ENCODE data around the gene AREG.

DNA sequence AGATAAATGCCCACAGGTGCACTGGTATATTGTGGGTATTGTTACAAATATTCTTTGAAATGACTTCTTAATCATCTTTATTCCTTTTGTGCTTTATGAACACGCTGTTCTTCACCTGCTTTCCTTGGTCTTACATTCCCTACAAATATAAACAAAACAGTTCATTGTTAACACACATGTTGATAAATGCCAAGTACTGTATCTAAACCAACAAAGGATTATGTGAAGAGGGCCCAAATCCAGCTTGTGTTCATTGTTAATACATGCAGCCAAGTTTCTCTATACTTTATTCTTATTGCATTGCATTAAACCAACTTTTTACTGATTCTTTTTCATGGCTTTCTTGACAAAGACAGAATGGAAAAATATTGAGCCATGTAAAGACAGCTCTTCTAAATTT, 42.8 kb downstream of the AREG start:
- TF ChIP-seq SP1 (IDR thresholded peaks at IDR 0.05) (no peak), LEF1 (IDR thresholded peaks at IDR 0.05; ENCODE audit: borderline replicate concordance) (no peak), FOXK2 (IDR thresholded peaks at IDR 0.05) (no peak), BHLHE40 (IDR thresholded peaks at IDR 0.05; ENCODE audit: borderline replicate concordance) (no peak), ARNT (IDR thresholded peaks at IDR 0.05) (no peak), FOXA1 (IDR thresholded peaks at IDR 0.05) (no peak), HDGF (IDR thresholded peaks at IDR 0.05; ENCODE audit: borderline replicate concordance) (no peak), SUZ12 (IDR thresholded peaks at IDR 0.05) (no peak), ELF4 (IDR thresholded peaks at IDR 0.05) (no peak), TARDBP (IDR thresholded peaks at IDR 0.05) (no peak), CTBP1 (IDR thresholded peaks at IDR 0.05; ENCODE audit: borderline replicate concordance) (no peak), NFRKB (IDR thresholded peaks at IDR 0.05) (no peak), FOXM1 (IDR thresholded peaks at IDR 0.05; ENCODE audit: borderline replicate concordance) (no peak), PKNOX1 (IDR thresholded peaks at IDR 0.05) (no peak)
